ENCODE data around the gene SH3PXD2A.
A peak's percentile ranks its signal among the peaks of the same experiment; 100 is the strongest.
"Not testable (repeated sequence)": the region's sequence is repeated elsewhere in the genome, so short reads cannot be mapped to it uniquely, and the experiment has no call there.

The SH3PXD2A gene

DNA sequence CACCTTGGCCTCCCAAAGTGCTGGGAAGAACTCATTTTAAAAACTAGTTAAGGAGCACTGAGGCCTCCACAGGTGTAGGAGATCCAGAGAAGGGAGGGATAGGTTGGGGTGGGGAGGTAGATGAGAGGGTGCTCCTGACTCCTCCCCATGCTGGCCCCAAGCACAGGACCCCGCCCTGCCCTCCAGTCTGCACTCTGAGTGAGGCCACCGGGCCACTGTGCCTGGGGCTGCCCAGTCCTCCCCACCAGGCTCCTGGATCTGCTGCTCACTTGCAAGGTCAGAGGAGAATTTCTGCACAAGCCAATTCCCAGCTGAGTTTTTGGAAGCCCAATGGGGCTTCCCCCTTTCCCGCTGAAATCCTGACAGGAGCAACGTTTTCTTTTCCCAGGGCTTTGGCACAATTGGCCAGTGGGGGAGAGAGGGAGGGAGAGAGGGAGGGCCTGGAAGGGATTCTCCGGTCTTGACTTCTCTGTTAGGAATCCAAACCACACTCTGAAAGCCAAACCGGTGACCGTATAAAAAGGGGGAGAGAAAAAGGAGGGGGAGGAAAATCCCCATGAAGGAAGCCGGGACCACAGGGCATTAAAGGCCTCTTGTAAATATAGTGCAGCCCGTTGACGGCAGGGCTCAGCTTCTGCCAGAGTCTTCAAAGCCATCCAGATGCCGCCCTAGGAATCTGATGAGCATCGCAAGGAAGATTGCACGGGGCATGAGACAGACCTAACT is 116.2 kb downstream of the SH3PXD2A start:
- DNase-seq: no peak

DNA sequence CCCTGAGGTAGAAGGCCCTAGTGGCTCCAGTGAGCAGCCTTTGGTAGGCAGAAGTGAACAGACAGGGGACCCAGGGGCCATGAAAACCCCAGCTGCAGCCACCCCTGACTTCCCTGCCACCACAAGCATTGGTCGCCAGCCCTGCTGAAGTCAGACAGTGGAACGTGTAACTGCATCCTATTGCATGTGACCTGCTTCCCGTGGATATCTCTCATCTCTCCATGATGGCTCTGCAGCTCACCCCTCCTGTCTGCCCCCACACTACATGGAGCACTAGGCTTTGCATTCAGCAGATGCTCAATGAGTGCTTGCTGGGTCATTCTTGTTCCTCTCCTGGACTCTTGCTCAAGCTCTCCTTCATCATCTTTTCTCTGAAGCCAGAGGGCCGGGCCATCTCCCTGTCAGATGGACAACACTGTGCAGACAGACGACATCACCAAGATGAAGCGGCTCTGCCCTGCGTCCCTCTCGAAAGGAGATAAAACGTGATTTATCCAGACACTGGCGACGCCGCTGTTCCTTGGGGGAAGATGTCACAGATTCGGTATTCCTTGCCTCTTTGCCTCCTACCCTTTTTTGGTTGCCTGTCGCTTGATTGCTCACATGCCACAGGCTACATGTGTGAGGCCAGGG is 117.5 kb downstream of the SH3PXD2A start:
- DNase-seq: no peak

DNA sequence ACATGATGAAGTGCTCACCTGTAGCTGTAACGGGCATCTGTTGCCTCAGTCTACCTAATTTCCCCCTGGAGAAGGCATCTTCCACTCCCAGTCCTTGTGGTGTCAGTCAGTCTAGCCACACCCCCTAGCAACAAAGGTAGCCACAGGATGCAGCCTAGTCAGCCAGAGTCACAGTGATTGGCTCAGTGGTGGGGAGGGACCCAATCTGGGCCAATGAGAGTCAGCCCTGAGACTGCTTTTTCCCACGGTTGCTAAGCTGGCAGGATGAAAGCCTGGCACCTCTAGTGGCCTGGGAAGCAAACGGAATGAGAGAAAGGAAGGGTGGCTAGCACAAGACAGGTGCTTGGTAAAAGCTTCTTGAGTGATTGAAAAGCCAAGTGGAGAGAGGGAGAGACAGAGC is 118.6 kb downstream of the SH3PXD2A start:
- DNase-seq: no peak

DNA sequence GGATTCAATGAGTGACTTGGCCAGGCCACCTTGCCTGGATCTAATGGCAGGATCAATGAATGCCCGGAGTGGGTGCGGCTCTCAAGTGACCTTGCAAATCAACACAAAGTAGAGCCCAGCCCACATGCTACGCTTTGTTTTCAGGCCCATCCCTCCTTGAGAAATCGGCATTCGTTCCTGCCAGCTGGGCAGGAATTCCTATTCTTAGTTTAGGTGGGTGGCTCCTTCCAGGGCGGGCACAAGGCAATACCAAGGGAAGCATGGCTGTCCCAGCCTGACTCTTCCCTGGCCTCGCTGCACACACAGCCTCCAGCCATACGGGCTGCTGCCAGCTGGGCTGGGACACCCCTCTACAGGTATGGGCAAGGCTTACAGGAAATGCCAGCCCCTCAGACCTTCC is 119.3 kb downstream of the SH3PXD2A start:
- no peak for DNase-seq

DNA sequence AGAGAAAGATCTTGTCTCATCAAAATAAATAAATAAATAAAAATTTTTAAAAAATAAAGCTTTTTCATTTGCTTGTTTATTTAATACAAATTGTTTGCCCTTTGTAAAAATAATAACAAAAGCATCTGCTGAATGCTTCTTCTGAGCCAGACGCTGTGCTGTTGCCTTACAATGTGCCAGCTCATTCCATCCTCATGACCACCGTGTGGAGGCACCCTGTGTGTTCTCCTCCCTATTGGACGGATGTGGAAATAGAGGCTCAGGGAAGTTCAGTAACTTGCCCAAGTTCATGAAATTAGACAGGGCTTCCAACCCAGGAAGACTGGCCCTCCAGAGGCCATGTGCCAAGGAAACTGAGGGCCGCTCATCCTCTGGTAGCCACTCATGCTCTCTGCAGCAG is 120.6 kb downstream of the SH3PXD2A start:
- DNase-seq: no peak

DNA sequence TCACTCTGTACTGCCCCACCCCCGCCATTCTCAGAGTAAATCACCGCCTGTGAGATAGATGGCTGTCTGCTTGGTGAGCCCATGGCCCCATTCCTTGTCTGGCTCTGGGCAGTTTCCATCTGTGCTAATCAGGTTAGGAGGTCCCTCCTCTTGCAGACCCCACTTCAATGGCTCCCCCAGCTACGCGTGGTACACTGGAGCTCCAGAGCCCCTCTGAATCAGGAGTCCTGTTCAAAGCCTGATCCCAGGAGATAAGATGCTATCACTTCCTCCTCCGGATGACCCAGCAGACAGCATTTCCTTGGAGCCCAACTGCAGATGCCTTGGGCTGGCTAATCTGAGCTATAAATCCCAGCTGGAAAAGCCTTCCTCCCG is 122.3 kb downstream of the SH3PXD2A start:
- no peak for DNase-seq

DNA sequence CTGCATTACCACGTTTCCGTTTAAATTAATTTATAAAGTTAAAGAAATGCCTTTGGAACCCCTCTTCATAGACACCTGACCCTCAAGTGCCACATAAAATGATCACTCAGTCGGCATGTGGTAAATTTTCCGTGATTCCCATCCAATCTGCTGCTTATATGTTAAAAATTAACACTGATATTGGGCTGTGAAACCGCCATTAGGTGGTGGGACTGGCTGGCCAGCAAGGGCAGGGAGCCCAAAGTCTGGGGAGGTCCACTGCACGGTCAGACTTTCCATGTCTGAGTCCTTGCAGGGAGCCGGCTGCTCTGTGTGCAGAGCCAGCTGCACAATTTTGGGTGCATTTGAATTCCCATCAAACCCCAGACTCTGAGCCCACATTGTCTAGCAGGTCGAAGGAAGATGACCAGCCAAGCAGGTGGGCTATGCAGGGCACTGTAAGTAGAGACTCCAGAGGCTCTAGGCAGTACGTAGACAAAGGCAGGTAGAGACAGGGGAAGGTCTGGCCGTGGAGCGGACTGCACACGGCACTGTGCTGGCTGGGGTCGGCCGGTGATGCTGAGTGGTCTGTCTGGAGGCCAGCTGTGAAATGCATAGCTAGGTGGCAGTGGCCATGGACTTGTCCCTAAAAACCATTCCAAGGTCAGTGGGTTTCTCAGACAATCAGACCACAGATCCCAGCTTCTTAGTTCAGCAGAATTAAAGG is 122.9 kb downstream of the SH3PXD2A start:
- no peak for DNase-seq

DNA sequence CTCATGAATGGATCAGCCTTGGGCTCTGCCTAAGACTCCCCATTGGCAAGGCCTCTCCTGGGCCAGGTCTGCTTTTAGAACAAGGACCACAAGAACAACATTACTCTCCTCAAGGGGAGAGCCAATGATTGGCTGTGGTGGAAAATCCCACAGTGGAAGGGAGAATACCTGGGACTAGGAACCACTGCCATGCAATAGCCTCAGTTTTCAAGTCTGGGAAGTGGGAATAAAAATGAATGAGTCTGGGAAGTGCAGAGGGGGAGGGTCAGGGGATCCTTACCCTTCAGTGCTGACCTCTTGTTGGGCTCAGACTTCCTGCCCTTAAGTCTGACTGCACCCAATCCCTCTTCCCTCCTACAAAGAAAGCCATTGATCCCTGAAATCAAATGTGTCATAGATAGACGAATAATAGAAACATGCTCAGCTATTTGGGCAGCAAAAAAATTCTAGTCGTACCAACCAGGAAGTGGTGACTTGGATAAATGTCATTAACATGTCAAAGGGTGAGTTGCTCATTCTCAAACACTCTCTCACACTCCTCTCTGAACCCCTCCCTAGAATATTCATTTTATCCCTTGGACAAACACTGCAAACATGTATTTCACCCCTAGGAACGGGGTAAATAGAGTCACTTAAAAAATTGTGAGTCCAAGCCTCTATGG is 123.6 kb downstream of the SH3PXD2A start:
- no peak for DNase-seq

DNA sequence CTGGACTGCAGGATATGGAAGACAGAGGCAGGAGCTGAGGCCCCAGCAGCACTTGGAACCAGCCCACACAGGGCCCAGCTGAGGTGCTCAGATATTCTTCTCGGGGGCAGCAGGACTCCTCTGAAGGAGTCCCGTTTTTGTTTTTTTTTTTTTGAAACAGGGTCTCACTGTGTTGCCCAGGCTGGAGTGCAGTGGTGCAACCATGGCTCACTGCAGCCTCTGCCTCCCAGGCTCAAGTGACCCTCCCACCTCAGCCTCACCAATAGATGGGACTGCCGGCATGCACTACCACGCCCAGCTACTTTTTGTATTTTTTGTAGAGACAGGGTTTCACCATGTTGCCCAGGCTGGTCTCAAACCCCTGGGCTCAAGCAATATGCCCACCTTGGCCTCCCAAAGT is 124.3 kb downstream of the SH3PXD2A start:
- DNase-seq: not testable (repeated sequence)

DNA sequence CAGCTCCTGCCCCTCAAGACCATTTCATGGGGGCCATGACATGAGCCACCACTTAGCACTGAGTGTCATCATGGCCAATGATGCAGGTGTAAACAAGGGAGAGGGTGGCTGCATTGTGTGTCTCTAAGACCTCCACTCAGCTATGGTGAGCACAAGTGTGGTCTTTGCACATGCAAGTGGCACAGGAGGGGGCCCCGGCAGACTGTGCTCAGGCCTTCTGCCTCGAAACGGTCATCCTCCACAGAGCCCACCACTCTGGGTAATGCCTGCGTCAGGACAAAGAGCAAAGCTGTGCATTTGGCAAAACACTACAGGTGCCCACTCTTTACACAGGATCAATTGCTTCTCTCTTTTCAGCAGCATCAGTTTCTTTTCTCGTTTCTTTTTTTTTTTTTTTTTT is 125.5 kb downstream of the SH3PXD2A start:
- DNase-seq: no peak

DNA sequence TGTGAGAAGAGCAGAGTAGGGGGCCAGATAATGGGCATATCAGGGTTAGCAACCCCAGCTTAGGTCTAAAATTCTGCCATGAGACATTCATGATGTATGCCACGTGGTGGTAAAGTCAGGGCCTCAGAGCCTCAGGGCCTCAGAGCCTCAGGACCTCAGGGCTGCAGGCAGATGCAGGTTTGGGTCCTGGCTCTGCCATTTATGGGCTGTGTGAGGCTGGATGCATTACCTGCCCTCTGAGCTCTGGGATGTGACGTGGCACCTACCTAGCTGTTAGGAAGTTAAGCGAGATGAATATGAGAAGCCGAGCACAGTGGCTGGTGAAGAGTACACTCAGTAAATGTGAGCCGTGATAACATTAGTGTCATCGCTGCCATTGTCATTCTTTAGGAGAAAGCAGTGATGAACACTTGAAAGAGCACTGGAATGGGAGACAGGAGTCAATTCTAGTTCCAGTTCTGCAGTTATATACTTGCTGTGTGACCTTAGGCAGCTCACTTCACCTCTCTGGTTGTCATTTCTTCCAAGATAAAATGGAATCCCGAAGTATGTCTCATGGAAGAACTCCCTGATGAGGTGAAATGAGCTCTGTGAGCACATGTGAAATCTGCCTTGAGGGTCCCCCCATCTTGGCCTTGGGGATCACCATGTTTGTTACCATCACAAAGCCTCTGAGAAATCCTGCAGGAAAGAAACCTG is 127.2 kb downstream of the SH3PXD2A start:
- DNase-seq: no peak

DNA sequence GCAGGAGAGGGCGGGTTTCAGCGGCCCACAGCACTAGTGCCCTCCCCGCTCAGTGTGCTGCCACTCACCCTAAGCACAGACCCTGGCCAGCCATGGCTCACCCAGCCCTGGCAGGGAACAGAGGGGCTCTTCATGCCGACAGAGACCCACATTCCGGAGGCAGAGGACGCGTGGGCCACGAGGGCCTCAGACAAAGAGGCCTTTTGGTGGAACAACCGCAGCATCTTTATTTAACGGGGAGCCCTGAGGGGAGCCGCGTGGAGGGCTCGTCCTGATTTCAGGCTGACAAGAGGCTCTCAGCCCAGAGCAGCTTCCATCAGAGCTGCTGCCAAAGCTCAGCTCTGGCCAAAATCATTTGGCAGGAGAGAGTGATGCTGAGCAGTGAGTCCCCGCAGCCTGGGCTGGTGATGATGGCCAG is 127.8 kb downstream of the SH3PXD2A start:
- peak in 1 of 2 experiments; percentile 62 for DNase-seq

DNA sequence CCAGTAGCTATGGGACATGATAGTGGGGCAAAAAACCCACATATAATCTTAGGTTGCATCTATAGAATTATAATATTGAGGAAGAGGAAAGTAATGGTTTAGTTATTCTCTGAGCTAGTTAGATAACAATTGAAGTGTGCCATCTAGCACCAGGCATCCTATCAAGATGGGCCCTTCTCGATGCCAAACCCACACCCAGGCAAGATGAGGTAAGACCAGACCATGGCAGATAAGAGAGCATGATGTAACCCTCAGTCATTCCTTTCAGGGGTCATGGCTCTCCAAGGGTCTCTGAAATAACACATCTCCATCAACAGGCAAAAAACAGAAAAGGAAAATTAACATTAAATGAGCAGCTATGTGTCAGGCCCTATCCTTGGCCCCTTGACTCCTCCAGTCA is 128.7 kb downstream of the SH3PXD2A start:
- DNase-seq: no peak

DNA sequence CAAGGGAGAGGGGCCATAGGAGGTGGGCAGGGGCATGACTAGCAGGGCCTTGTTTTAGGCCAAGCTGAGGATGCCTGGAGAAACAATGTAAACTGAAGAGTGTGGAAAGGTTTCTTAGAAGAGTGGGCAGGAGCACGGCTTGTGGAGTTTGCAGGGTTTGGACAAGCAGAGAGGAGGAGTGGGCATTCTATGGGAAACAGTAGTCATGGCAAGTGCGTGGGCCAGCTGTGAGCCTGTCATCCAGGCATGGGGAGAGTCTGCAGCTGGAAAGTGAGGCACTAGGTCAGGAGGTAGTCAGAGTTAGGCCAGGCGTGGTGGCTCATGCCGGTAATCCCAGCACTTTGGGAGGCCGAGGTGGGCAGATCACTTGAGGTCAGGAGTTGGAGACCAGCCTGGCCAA is 130.1 kb downstream of the SH3PXD2A start:
- no peak for DNase-seq

DNA sequence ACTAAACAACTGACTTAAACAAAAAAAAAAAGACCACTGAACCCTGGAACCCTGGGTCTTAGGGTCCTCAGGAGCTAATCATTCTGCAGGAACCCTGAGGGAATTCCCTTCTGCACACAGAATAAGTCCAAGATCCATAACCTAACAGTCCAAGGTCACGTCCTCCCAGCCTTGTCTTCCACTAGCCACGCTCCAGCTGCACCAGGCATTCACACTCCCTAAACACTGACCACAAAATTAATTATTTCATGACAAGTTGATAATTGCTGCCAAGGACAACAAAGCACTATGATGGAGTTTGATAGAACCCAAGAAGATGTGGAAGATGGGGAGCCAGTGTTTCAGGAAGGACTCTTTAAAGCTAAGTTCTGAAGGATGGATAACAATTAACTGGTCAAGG is 130.6 kb downstream of the SH3PXD2A start:
- no peak for DNase-seq

DNA sequence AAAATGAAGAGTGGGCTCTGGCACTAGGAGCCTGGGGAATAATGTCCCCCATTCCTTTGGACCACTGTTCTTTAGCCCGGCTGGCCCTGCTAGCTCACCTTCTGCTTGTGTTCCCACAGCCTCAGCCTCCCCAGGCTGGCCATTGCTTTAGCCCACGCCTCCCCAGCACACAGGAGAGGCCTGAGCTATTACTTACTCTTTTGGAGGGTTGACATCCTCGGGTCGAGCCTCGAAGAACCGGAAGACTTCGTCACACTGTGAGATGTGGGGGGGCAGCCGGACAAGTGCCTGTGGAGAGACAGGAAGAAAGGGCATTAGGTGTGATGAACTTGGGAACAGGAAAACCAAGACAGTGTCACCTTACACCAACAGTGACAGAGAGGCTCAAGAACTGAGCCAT is 131.3 kb downstream of the SH3PXD2A start:
- no peak for DNase-seq

DNA sequence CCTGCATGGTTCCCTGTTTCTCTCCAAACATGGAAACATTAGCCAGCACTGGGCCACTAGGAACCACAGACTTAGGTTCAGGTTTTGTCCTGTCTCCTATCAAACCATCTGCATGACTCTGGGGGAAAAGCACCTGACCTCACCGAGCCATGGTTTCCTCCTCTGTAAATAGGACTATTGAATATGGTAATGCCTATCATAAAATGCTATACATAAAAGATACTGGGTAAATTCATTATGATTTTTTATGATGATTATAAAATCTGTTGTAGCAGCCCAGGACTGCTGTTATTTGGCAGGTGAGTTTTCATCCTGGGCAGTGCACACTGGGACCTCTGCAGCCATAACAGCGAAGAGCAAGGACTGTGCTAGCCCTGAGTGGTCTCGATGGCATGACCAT is 131.8 kb downstream of the SH3PXD2A start:
- DNase-seq: no peak

DNA sequence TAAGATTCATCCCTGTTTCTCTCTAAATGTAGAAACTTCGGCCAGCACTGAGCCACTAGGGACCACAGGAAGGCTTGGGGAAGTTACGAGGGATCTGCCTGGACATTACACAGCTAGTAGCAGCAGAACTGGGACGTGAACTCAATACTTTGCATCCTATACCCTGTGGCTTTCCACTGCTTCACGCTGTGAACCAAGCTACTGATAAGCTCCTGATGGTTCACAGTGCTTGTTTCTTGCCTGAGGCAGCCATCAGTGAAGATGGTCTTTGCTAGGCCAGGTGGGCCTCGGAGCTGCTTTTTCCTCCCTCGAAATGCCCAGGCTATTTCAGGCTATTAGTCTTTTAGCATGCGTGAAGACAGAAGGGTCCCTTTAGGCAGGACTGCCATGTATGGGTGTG is 132.7 kb downstream of the SH3PXD2A start:
- DNase-seq: no peak

DNA sequence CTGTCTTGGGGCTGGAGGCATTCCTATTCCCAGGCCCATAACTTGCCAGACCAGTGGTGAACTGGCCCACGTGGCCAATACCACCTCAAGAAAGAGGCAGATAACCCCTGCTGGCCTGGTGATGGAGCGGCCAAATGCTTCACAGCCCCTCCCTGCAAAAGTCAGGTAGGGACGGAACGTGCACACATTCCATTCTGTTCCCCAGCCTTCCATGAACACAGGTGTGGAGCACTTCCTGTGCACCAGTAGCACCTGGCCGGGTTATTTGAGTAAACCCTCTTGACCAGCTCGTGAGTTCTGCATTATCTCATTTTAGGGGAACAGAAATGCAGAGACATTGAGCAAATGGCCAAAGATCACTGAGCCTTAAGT is 134.4 kb downstream of the SH3PXD2A start:
- no peak for DNase-seq

DNA sequence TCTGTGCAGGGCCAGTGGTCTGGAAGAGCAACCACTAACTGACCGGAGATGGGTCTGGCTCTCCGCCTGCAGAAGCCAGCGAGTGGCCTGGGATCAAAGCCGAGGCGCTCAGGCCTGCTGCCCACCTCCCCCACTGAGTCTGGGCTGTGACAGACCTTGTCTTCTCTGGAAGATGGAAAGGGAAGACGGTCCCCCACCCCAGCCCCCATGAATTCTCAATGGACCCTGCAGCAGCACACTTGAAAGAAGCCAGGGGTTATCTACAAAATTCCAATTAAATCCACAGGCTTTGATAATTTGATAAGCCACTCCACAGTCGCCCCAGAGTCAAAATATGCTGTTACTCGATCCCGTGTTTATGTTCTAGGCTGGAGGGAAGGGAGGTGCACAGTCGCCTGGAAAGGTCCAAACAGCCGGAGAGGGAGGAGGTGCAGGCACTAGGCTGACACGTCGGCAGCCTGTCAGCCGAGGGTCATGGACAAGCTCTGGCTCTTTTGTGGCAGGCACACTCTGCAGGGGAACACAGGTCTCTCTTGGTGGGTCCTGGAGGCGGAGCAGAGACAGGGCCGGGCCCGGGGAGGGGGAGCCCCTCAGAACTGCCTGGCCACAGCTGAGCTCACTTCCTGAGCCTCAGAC is 134.9 kb downstream of the SH3PXD2A start:
- DNase-seq: no peak

DNA sequence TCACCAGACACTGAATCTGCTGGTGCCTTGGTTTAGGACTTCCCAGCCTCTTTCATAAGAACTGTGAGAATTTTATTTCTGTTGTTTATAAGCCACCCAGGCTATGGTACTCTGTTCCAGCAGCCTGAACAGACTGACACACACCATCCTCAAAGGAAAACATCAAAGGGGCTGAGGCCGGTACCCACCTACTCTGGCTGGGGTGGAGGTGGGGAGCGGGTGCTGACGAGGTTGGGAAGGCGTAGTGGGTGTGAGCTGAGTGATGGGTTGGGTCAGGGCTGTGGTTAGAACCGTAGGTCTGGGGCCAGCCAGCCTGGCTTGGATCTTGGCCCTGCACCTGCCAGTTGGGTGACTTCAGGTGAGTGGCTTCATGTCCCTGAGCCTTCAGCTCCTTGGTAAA is 136.3 kb downstream of the SH3PXD2A start:
- no peak for DNase-seq

DNA sequence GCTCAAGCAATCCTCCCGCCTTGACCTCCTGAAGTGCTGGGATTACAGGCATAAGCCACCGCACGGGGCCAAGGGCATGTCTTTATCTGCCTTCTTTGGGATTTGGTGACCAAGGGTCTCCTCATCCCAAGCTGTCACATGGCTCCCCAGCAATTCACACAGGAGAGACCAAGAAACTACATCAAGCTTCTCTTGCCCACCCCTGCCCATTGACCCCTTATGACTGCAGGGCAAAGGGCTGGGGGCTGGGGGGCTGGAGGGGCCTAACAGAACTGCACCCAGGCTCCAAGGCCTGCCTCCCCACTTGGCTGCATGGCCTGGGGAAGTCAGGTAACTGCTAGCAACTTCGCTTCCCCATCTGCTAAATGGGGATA is 137.1 kb downstream of the SH3PXD2A start:
- DNase-seq: no peak
